ENCODE results near the gene CALCR.
"Not testable (repeated sequence)": the region's sequence is repeated elsewhere in the genome, so short reads cannot be mapped to it uniquely, and the experiment has no call there.

CALCR gene

DNA sequence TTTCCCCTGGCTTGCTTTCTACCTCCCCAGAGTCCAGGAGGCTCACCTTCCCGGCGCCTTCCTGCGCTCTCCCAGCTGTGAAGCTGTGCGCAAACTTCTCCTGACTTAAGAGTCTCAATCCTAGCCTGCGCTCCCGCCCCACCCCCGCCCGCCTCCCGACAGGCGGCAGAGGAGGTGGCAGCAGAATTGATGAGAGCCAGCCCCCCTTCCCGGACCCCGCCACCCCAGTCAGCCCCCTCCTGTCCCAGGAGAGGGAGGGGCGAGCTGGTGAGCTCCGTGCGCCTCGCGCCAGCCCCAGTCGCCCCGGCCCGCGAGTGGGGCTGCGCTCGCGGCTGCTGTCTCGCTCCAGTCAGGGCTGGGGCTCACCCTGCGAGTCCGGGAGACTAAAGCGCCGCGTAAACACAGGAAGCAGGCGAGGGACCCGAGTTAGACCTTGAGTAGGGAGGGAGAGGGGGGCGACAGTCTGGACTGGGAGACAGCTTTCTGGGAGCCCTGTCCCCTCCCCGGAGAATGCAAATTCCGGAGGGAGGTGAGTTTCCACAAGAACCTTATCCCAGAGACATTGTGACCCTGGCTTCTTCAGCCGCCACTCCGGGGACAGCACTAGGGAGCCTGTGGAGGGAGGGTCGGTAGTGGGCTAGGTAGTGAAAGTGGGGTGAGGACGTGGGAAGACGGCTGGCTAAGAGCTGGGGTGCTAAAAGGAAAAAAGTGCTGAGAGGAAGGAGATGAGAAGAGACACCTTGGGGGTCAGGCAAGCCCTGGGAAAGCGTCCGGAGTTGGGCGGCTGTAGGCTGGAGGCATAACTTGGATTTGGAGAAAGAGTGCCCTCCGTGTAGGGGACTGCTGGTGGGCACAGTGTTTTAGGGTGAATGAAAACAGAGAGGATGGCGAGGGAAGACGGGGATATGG is at the start of gene CALCR:
TSS of gene CALCR (minus strand) at position 79 of the 909 bp plus-strand sequence. CDS start 87,743 bp downstream, outside the sequence.
- Mint-ChIP-seq H3K36me3 (ENCODE audit: low read depth) (no peaks in the 10 kb centered on the region), H3K27me3 (peaks cover 43% of the 10 kb centered on the region), H3K27ac (no peak within 1 kb of the TSS), H3K9me3 (no peaks in the 10 kb centered on the region), H3K4me1 (no peaks in the 10 kb centered on the region), H3K4me3 (no peak within 1 kb of the TSS)
- no peak for ATAC-seq
- no peak for DNase-seq

DNA sequence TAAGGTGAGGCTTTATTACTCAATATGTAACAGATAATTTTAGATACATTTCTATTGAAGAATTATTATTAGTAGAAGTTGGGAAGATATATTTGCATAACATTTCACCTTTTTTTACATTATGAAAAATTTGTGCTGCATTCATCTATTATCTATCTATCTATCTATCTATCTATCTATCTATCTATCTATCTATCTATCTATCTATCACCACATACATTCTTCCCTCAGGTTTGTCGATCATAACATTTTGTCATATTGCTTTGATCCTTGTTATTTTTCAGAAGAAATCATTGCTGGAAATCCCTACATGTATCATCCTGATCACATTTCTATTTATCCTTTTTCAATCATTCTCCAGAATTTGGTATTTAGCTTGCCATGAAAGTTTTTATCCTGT is 49.3 kb upstream of the CALCR start:
- no peaks in the 10 kb centered on the region for H3K4me1 Mint-ChIP-seq
- DNase-seq (no peak), ATAC-seq (no peak)
- H3K27ac Mint-ChIP-seq = no peak overlapping the region
- H3K9me3 Mint-ChIP-seq = peaks cover 5% of the 10 kb centered on the region
- no peak overlapping the region for H3K4me3 Mint-ChIP-seq
- no peaks in the 10 kb centered on the region for H3K27me3 Mint-ChIP-seq
- H3K36me3 Mint-ChIP-seq (ENCODE audit: low read depth) = no peaks in the 10 kb centered on the region

DNA sequence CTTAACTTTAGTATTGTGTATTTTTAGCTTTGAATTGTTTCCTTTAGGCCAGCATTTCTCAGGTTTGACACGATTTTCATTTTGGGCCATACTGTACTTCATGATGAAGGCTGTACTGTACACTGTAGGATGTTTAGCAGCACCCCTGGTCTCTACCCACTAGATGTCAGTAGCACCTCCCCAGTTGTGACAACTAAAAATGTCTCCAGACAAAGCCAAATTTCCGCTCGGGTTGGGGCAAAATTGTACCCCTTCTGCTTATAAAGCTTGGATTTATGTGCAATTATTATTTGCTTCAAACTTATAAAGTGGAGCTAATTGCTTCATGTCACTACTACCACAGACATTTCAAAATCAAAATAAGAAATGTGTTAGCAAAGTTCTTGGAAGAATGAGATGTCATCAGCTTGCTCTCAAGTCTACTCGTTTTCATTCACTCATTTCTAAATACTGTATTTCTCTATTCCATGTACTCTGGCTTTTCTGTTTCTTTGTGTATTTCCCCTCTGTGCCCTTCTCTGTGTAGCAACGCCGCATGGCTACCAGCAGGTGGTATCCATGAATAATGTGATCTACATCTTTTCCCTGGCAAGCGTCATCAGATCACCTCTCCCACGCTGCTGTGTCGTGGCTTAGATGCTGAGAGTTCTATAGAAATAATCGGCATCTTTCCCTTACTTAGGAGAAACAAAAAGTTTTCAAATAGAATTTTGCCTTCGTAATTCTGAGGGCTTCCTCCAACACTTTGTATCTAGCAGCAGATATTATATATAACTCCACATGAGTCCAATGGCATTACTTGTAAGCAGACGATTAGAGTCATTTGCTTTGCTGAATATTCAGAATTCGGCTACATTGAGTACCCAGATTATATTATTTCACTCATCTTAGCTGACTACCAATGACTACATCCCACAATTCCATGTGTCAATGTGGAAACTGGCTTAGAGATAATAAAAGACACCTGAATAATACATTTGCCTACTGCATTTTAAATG is 47.8 kb upstream of the CALCR start:
- ATAC-seq (no peak), DNase-seq (no peak)
- Mint-ChIP-seq H3K4me3 (no peak overlapping the region), H3K27me3 (no peaks in the 10 kb centered on the region), H3K4me1 (no peaks in the 10 kb centered on the region), H3K36me3 (ENCODE audit: low read depth) (no peaks in the 10 kb centered on the region), H3K27ac (no peak overlapping the region), H3K9me3 (peaks cover 5% of the 10 kb centered on the region)

DNA sequence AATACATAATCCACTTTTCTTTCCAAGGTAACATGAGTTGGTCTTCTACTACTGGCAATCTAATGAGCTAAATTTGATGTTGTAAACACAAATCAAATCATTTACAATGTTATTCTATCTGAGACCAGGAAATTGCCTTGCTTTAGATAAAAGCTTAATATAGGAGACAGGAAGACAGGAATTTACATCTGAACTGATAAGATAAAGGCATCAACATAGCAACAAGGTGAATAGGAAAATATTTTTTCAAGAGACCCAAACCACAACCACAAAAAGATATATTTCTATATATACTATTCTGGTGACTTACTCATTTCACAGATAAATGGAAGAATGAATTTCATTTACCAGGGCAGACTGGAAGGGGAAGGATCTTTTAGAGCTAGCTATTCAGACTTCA is 46.3 kb upstream of the CALCR start:
- H3K4me3 Mint-ChIP-seq = no peak overlapping the region
- no peaks in the 10 kb centered on the region for H3K4me1 Mint-ChIP-seq
- no peaks in the 10 kb centered on the region for H3K9me3 Mint-ChIP-seq
- ATAC-seq (no peak), DNase-seq (no peak)
- no peaks in the 10 kb centered on the region for H3K36me3 Mint-ChIP-seq (ENCODE audit: low read depth)
- no peak overlapping the region for H3K27ac Mint-ChIP-seq
- H3K27me3 Mint-ChIP-seq = no peaks in the 10 kb centered on the region

DNA sequence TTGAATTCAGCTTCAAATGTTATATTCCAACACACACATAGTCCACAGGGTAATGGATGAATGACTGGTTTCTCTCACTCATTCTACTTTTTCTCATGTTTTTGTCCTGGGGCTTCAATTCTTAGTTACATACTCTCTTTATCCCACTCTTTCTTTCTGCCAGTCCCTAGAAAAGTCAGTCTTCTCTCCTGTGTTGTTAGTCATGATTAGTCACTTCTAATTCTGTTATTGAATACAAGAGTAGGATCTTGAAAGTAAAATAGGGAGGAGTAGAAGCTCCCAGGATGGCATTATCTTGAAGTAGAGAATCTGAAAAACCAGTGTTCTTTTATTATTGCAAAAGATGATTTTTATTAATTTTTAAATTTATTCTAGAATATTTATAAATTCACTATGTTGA is 45.5 kb upstream of the CALCR start:
- DNase-seq = no peak
- H3K27ac Mint-ChIP-seq = no peak overlapping the region
- no peaks in the 10 kb centered on the region for H3K9me3 Mint-ChIP-seq
- no peaks in the 10 kb centered on the region for H3K4me1 Mint-ChIP-seq
- no peak overlapping the region for H3K4me3 Mint-ChIP-seq
- peaks cover 2% of the 10 kb centered on the region for H3K27me3 Mint-ChIP-seq
- no peak for ATAC-seq
- H3K36me3 Mint-ChIP-seq (ENCODE audit: low read depth) = no peaks in the 10 kb centered on the region

DNA sequence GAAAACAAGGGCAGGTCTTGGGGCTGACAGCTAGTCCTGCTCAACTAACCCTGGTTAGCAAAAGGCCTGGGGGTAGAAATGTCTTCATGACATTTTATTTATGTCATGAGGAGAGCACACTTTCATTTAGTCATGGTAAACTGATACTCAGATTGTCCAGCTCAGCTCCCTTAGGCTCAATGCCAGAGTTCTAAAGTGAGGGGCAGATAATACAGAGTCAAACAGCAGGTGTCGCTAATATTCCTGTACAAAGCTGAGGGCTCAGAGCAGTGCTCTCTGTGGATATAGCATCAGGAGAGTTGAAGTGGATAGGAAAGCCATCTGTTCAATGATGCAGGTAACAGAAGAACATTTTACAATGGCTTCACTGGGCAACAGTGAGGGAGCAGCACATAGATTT is 26.8 kb upstream of the CALCR start:
- Mint-ChIP-seq H3K4me3 (no peak overlapping the region), H3K4me1 (no peaks in the 10 kb centered on the region), H3K9me3 (no peaks in the 10 kb centered on the region), H3K27ac (no peak overlapping the region), H3K36me3 (ENCODE audit: low read depth) (no peaks in the 10 kb centered on the region), H3K27me3 (peaks cover 2% of the 10 kb centered on the region)
- ATAC-seq = no peak
- no peak for DNase-seq

DNA sequence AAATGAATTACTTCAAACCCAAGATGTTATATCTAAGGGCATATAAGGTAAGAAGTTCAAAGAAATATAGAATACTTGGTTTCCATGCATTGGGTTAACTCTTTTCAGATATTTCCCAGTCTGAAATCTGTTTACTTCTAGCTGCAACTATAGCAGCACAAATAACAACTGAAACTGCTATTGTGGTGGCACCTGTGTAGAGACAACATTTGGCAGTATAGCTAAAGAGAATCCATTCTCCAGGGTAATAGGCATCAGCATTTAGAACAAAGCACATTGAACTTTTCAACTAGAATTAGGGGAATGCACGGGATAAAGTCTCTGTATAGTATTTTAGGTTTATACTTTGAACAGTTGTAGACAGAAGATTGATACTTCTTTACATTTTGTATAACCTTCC is 19.7 kb upstream of the CALCR start:
- Mint-ChIP-seq H3K9me3 (peaks cover 3% of the 10 kb centered on the region), H3K4me1 (no peaks in the 10 kb centered on the region), H3K36me3 (ENCODE audit: low read depth) (no peaks in the 10 kb centered on the region), H3K27me3 (peaks cover 2% of the 10 kb centered on the region), H3K4me3 (no peak overlapping the region), H3K27ac (no peak overlapping the region)
- DNase-seq (no peak), ATAC-seq (no peak)

DNA sequence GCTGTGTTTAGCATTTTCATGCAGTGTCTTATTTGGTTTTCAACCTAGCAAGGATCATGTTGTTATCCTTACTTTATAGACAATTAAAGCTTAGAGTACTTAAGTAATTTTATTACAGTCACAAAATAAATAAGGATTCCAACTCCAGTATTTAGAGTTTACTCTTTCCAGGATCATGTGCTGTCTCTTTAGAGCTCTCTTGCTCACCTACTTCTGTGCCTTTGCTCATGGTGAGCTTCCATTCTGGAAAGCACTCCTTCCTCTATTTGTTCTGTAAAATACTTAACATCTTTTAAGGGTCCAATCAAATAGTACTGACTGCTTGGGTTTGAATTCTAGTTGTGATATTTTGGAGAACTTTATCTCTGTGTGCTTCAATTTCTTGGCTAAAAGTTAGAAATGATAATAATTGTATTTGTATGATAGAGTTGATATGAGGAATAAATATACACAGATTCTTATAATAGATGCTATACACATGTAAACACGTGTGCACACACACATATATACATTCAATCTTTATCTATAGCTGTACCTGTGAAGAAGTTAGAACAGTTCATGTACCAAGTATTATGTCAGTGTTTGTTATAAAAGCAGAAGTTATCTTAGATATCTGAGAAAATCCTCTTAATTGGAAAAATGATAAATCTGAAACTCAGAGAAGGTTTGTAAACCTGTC is 18.2 kb upstream of the CALCR start:
- H3K4me1 Mint-ChIP-seq = no peaks in the 10 kb centered on the region
- ATAC-seq (no peak), DNase-seq (no peak)
- no peak overlapping the region for H3K4me3 Mint-ChIP-seq
- no peak overlapping the region for H3K27ac Mint-ChIP-seq
- no peaks in the 10 kb centered on the region for H3K36me3 Mint-ChIP-seq (ENCODE audit: low read depth)
- peaks cover 2% of the 10 kb centered on the region for H3K27me3 Mint-ChIP-seq
- peaks cover 3% of the 10 kb centered on the region for H3K9me3 Mint-ChIP-seq

DNA sequence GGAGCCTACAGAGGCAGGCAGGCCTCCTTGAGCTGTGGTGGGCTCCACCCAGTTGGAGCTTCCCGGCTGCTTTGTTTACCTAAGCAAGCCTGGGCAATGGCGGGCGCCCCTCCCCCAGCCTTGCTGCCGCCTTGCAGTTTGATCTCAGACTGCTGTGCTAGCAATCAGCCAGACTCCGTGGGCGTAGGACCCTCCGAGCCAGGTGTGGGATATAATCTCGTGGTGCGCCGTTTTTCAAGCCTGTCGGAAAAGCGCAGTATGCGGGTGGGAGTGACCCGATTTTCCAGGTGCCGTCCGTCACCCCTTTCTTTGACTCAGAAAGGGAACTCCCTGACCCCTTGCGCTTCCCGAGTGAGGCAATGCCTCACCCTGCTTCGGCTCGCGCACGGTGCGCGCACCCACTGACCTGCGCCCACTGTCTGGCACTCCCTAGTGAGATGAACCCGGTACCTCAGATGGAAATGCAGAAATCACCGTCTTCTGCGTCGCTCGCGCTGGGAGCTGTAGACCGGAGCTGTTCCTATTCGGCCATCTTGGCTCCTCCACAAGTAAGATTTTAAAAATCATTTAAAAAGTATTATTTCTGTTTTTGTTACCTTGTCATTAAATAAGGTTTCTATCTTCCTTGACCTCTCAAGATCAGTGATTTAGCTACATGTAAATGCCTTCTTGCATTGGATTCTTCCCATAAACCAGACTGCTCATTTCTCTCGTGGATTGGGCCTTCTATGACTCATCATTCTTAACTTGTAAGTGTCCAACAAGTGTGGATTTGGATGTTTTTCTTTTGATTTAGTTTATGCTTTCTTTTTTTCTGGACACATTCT is 16.9 kb upstream of the CALCR start:
- not testable (repeated sequence) for H3K4me3 Mint-ChIP-seq; H3K27ac Mint-ChIP-seq; ATAC-seq; H3K27me3 Mint-ChIP-seq; H3K9me3 Mint-ChIP-seq; H3K4me1 Mint-ChIP-seq; DNase-seq; H3K36me3 Mint-ChIP-seq (ENCODE audit: low read depth)

DNA sequence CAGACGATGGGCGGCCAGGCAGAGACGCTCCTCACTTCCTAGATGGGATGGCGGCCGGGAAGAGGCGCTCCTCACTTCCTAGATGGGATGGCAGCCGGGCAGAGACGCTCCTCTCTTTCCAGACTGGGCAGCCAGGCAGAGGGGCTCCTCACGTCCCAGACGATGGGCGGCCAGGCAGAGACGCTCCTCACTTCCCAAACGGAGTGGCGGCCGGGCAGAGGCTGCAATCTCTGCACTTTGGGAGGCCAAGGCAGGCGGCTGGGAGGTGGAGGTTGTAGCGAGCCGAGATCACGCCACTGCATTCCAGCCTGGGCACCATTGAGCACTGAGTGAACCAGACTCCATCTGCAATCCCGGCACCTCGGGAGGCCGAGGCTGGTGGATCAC is 11.9 kb upstream of the CALCR start:
- H3K9me3 Mint-ChIP-seq; H3K27me3 Mint-ChIP-seq; H3K27ac Mint-ChIP-seq; DNase-seq; H3K4me1 Mint-ChIP-seq; H3K4me3 Mint-ChIP-seq; ATAC-seq; H3K36me3 Mint-ChIP-seq (ENCODE audit: low read depth): not testable (repeated sequence)

DNA sequence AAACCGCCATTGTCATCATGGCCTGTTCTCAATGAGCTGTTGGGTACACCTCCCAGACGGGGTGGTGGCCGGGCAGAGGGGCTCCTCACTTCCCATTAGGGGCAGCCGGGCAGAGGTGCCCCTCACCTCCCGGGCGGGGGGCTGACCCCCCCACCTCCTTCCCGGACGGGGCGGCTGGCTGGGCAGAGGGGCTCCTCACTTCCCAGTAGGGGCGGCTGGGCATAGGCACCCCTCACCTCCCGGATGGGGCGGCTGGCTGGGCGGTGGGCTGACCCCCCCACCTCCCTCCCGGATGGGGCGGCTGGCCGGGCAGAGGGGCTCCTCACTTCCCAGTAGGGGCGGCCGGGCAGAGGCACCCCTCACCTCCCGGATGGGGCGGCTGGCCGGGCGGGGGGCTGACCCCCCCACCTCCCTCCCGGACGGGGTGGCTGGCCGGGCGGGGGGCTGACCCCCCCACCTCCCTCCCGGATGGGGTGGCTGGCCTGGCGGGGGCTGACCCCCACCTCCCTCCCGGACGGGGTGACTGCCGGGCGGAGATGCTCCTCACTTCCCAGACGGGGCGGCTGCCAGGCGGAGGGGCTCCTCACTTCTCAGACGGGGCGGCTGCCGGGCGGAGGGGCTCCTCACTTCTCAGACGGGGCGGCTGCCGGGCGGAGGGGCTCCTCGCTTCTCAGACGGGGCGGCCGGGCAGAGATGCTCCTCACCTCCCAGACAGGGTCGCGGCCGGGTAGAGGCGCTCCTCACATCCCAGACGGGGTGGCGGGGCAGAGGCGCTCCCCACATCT is 11.4 kb upstream of the CALCR start:
- ATAC-seq; H3K4me1 Mint-ChIP-seq; H3K9me3 Mint-ChIP-seq; H3K36me3 Mint-ChIP-seq (ENCODE audit: low read depth); H3K4me3 Mint-ChIP-seq; DNase-seq; H3K27ac Mint-ChIP-seq; H3K27me3 Mint-ChIP-seq: not testable (repeated sequence)

DNA sequence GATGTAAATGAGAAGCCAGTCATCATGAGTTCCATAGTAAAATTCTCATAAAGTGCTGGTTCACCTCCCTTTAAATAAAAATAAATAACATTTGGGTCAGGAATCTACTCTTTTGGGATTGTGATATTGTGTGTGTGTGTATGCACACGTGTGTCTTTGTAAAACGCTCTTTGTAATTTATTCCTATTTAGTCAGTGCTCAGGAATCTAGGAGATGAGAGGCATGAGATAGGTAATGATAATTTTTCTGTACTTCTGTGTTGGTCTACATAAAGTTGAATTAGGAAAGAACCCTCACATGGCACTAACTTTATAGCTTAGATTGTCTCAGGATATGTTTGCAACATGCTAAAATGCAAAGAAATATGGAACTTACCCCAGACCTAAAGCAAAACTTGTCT is 4.9 kb upstream of the CALCR start:
- Mint-ChIP-seq H3K4me1 (no peaks in the 10 kb centered on the region), H3K9me3 (no peaks in the 10 kb centered on the region), H3K27me3 (peaks cover 28% of the 10 kb centered on the region), H3K27ac (no peak overlapping the region), H3K4me3 (no peak overlapping the region), H3K36me3 (ENCODE audit: low read depth) (no peaks in the 10 kb centered on the region)
- no peak for ATAC-seq
- DNase-seq = no peak

DNA sequence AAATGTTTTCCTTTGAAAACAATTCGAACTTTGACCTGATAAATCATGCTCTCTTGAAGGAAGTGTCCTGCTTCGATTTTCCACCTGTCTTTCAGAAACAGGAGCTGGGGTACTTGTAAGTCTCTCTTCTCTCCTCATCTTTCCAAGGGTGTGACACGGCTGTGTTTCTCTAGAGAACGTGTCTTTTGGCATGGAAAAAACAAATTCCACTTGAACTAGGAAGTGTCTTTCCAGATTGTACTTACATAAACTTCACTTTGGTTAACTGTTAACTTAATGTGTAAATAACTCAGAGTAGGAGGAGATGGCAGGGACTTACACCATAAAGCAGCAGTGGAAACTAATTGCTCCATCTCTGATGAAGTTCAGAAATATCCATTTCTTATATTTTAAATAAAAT is 4.2 kb upstream of the CALCR start:
- no peak overlapping the region for H3K4me3 Mint-ChIP-seq
- H3K4me1 Mint-ChIP-seq = no peaks in the 10 kb centered on the region
- no peak for ATAC-seq

More for the DNA sequence above, 4.2 kb upstream of the CALCR start:
- Mint-ChIP-seq H3K27me3 (peaks cover 33% of the 10 kb centered on the region), H3K36me3 (ENCODE audit: low read depth) (no peaks in the 10 kb centered on the region), H3K9me3 (no peaks in the 10 kb centered on the region), H3K27ac (no peak overlapping the region)
- DNase-seq = no peak
